ENCODE measurements around the gene LCE1E.

LCE1E gene

GRCh38 chr1:152836870-152837269 lies 50.8 kb downstream of the LCE1E start:
- no peak overlapping the region for H3K4me3 ChIP-seq (ENCODE audit: low read depth, low read length)
- H3K36me3 ChIP-seq (ENCODE audit: control insufficient read depth, insufficient read depth, low read length), result no peaks in the 10 kb centered on the region
- H3K9me3 ChIP-seq (ENCODE audit: control insufficient read depth, insufficient read depth, low read length), result peaks cover 48% of the 10 kb centered on the region
- H3K9ac ChIP-seq (ENCODE audit: low read depth, low read length), result no peak overlapping the region
- no peak overlapping the region for H3K27ac ChIP-seq (ENCODE audit: low read depth, low read length)
- H3K4me1 ChIP-seq (ENCODE audit: control insufficient read depth, insufficient read depth, low read length), result no peaks in the 10 kb centered on the region
- no peaks in the 10 kb centered on the region for H3K27me3 ChIP-seq (ENCODE audit: control insufficient read depth, insufficient read depth, low read length)

Measured in HUES48 (cell line).